ENCODE data around the gene PAFAH1B1.

- no peak for TF ChIP-seq CTCF (IDR thresholded peaks at IDR 0.05)
- TF ChIP-seq EP300 (IDR thresholded peaks at IDR 0.05) = no peak
Measured at GRCh38 chr17:2647957-2648356, 54.5 kb downstream of the PAFAH1B1 start.
